Mesenteric fat pad (tissue), 1 donor: ENCODE data around the gene ATG7. TPM values are rescaled to one million over a fixed set of nuclear protein-coding genes. Genes with fewer than 3 reads are reported as not detected.

Experiments
- DNase-seq: peaks from one replicate; pipeline ENCODE4 v3.0.0-alpha.2; 2020; ENCODE audit warnings: low spot score
- total RNA-seq: library from RNA; stranded (reverse); fragmentation: NEBNext Ultra II Directional; extraction: Animal tissue kit (Norgen Biotek cat#: 25700); gene quantifications from one replicate; pipeline ENCODE4 v1.2.1, GENCODE V29; 2021
- donor health status: DM: yes; HTN: yes; CAD: no.

Gene ATG7
- total RNA-seq, 1 donor from 2014 or later: 48.0 TPM

DNA sequence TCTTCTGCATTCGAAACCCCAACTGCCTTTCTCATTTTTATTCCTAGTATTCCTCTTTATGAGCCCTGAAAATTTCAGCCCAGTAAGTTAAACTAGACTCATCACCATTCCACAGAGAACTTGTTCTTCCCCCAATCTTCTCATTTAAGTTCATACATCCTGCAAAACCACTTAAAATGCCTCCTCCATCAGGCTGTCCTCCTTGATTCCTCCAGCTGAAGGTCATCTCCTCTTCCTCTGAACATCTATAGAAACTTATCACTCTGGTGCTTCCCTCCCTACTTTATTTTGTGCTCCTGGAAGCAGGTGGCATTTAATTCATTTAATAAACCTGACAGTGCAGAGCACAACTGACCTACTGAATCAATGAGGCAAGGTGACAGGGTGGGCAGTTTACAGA is 333.2 kb downstream of the ATG7 start:
- DNase-seq: no peak

DNA sequence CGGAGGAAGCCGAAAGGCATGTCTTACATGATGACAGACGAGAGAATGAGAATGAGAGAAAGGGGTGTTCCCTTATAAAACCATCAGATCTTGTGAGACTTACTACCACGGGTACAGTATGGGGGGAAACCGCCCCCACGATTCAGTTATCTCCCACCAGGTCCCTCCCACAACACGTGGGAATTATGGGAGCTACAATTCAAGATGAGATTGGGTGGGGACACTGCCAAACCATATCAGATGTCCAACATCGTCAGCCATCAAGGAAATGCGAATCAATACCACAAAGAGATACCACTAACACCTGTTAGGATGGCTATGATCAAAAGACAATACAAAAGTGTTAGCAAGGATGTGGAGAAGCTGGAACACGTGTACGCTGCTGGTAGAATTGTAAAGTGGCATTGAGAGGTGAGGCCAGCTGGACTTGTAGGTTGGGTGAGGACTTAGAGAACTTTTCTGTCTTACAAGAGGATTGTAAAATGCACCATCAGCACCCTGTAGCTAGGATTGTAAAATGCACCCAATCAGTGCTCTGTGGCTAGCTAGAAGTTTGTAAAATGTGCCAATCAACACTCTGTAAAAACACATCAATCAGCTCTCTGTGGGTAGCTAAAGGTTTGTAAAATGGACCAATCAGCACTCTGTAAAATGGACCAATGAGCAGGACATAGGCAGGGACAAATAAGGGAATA is 334.0 kb downstream of the ATG7 start:
- DNase-seq: no peak

DNA sequence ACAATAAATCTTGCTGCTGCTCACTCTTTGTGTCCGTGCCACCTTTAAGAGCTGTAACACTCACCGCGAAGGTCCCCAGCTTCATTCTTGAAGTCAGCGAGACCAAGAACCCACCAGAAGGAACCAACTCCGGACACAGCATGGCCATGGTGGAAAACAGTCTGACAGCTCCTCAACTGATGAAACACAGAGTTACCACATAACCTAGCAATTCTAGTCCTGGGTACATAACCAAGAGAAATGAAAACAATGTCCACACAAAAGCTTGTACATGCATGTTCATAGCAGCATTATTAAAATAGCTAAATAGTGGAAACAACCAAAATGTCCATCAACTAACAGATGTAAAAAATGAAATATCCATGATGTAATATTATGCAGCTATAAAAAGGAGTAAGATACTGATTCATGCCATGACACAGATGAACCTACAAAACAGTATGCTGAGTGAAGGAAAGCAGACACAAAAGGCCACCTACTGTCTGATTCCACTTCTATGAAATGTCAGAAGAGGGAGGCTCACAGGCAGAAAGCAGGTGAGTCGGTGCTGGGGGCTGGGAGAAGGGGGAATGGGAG is 334.8 kb downstream of the ATG7 start:
- DNase-seq: no peak

Other genes starting within 250 kb of the ATG7 start
- 3.8 TPM for gene HRH1, start 117.9 kb upstream of the ATG7 start, total RNA-seq